ENCODE data around the gene KRTAP10-7.

KRTAP10-7 gene

DNA sequence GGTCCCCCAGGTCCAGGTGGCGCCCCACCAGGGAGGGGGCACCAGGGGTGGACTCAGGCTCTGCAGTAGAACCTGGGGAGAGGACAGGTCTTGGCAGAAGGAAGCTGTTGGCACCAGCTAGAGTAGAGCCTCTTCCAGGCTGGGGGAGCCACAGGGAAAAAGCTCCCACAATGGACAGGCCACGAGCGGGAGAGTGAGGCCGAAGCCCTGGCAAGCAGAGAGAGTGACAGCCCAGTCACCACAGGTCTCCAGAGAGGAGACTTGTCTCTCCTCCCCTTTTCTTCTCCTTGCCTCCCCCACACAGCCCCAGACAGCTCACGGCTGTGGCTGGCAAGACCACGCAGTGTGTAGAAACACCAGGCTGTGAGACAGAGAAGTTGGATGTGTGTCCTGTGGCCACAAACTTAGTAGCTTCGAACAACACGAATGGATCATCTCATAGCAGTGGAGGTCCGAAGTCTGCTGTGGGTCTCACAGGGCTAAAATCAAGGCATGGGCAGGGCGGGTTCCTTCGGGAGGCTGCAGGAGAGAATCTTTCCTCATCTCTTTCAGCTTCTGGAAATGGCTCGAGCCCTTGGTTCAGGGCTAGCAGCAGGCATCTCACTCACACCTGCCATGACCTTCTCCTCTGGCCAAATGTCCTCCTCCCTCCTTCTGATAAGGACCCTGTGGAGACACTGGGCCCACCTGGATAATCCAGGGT, 50.7 kb downstream of the KRTAP10-7 start:
- H3K79me2 ChIP-seq (ENCODE audit: insufficient read depth, low read depth), result no peaks in the 10 kb centered on the region
- no peaks in the 10 kb centered on the region for H4K20me1 ChIP-seq (ENCODE audit: insufficient read depth)
- TF ChIP-seq, protein P1, sequence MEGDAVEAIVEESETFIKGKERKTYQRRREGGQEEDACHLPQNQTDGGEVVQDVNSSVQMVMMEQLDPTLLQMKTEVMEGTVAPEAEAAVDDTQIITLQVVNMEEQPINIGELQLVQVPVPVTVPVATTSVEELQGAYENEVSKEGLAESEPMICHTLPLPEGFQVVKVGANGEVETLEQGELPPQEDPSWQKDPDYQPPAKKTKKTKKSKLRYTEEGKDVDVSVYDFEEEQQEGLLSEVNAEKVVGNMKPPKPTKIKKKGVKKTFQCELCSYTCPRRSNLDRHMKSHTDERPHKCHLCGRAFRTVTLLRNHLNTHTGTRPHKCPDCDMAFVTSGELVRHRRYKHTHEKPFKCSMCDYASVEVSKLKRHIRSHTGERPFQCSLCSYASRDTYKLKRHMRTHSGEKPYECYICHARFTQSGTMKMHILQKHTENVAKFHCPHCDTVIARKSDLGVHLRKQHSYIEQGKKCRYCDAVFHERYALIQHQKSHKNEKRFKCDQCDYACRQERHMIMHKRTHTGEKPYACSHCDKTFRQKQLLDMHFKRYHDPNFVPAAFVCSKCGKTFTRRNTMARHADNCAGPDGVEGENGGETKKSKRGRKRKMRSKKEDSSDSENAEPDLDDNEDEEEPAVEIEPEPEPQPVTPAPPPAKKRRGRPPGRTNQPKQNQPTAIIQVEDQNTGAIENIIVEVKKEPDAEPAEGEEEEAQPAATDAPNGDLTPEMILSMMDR (conservative IDR thresholded peaks at IDR 0.05; ENCODE audit: low read depth, low read length), result no peak
- no peaks in the 10 kb centered on the region for H3K4me1 ChIP-seq (ENCODE audit: low read depth, poor library complexity, severe bottlenecking)
- no peak overlapping the region for H3K4me2 ChIP-seq
- H3K9ac ChIP-seq, result no peak overlapping the region
- H2AFZ ChIP-seq (ENCODE audit: low read depth), result no peak overlapping the region
- H3K27ac ChIP-seq, result no peak overlapping the region
- H3K36me3 ChIP-seq (ENCODE audit: insufficient read depth), result no peaks in the 10 kb centered on the region
- H3K4me3 ChIP-seq (IDR thresholded peaks at IDR 0.05; ENCODE audit: insufficient read depth, low read depth, low read length), result no peak overlapping the region
- peaks cover 68% of the 10 kb centered on the region for H3K27me3 ChIP-seq (ENCODE audit: insufficient read depth, low read depth)
